Fibroblast of lung (primary cell): ENCODE data around the gene COL6A2. TPM values are rescaled to one million over a fixed set of nuclear protein-coding genes. Genes with fewer than 3 reads are reported as not detected.

ENCODE experiments used
- DNase-seq, 2 donors: peaks; one replicate each; pipeline versions ENCODE4 v3.0.0 to v3.0.0-alpha.2; 2010; ENCODE audit warnings: low read depth in 2 of 2
- H2AFZ ChIP-seq: 2 replicates; pipeline ENCODE4 v1.5.1; 2012; ENCODE audit warnings: low read length, control low read depth, inconsistent platforms
- H3K27ac ChIP-seq: 2 replicates; pipeline ENCODE4 v1.5.1; 2011; ENCODE audit warnings: low read length, control low read depth; ENCODE audit not compliant: insufficient read depth
- H3K27me3 ChIP-seq: 2 replicates; pipeline ENCODE4 v1.5.1; 2011; ENCODE audit warnings: mild to moderate bottlenecking, low read length; ENCODE audit not compliant: control insufficient read depth, insufficient read depth
- H3K36me3 ChIP-seq: 2 replicates; pipeline ENCODE4 v1.5.1; 2011; ENCODE audit warnings: low read length; ENCODE audit not compliant: control insufficient read depth, insufficient read depth
- H3K4me1 ChIP-seq: 2 replicates; pipeline ENCODE4 v1.5.1; 2011; ENCODE audit warnings: low read length; ENCODE audit not compliant: control insufficient read depth, insufficient read depth; ENCODE audit errors: extremely low read depth
- H3K4me2 ChIP-seq: 2 replicates; pipeline ENCODE4 v1.5.1; 2011; ENCODE audit warnings: low read length, control low read depth; ENCODE audit not compliant: insufficient read depth; ENCODE audit errors: extremely low read depth
- H3K4me3 ChIP-seq, 4 experiments: fragments of 200-600 bp in 1 of 4; sonication (generic) in 1 of 4; replicated peaks in 1 of 4; 2 replicates each; pipeline ENCODE4 v1.5.1; 2011 to 2016; ENCODE audit warnings: low read length in 4 of 4, low read depth in 3 of 4, mild to moderate bottlenecking in 3 of 4, control low read depth in 2 of 4, inconsistent platforms in 1 of 4, mixed read lengths in 1 of 4; ENCODE audit not compliant: insufficient read depth in 1 of 4; ENCODE audit errors: control extremely low read depth in 1 of 4
- H3K79me2 ChIP-seq: 2 replicates; pipeline ENCODE4 v1.5.1; 2012; ENCODE audit warnings: mild to moderate bottlenecking, low read length, inconsistent platforms; ENCODE audit not compliant: control insufficient read depth, insufficient read depth
- H3K9ac ChIP-seq: 2 replicates; pipeline ENCODE4 v1.5.1; 2011; ENCODE audit warnings: mild to moderate bottlenecking, low read length, control low read depth; ENCODE audit not compliant: insufficient read depth
- H3K9me3 ChIP-seq: 2 replicates; pipeline ENCODE4 v1.5.1; 2012; ENCODE audit warnings: low read depth, low read length; ENCODE audit not compliant: control insufficient read depth, insufficient read depth
- H4K20me1 ChIP-seq: 2 replicates; pipeline ENCODE4 v1.5.1; 2011; ENCODE audit warnings: low read length; ENCODE audit not compliant: control insufficient read depth, insufficient read depth; ENCODE audit errors: extremely low read depth
- EZH2 ChIP-seq: IDR thresholded peaks from 2 replicates; pipeline ENCODE4 v1.5.1; 2012; ENCODE audit warnings: low read length, control low read depth, mild to moderate bottlenecking; ENCODE audit errors: missing control alignments
- polyA plus RNA-seq, 2 donors: library from polyadenylated mRNA; depleted of rRNA in 1 of 2; stranded (reverse) in 1 of 2; unstranded in 1 of 2; fragments of >200 nt; gene quantifications; 2 replicates each; pipeline ENCODE4 v1.2.1, GENCODE V29; 2011 to 2012; ENCODE audit warnings: missing spikeins in 1 of 2
- total RNA-seq: library from RNA; depleted of rRNA; stranded (reverse); fragments of >200 nt; gene quantifications from 2 replicates; pipeline ENCODE4 v1.2.1, GENCODE V29; 2014
- TF ChIP-seq, protein P1 (sequence below), 2 donors: IDR thresholded peaks in 1 of 2; conservative IDR thresholded peaks in 1 of 2; 1 replicate in 1 of 2; 2 replicates in 1 of 2; pipeline ENCODE4 v1.5.1; 2011 to 2012; ENCODE audit warnings: low read length in 2 of 2, control low read depth in 1 of 2, inconsistent platforms in 1 of 2, low read depth in 1 of 2, mild to moderate bottlenecking in 1 of 2

COL6A2 gene
- total and polyA plus RNA-seq, 2 donors (not counting 1 experiment from before 2014, with no cell fraction given), result 702 to 782 TPM

DNA sequence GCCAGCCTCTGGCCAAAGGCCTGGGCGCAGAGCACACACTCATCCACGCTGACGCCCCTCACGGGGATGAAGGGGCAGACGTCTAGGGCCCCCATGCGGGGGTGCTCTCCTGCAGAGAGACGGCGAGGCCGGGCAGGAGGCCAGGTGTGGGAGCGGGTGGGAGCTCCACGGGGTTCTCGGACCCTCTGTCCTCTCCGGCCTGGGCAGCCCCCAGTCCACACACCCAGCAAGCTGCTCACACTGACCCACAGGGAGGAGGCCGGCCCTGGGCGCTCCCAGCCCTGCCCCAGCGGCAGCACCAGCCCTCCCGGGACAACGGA, 55.0 kb downstream of the COL6A2 start:
- Histone ChIP-seq H2AFZ (peak overlapping the region; percentile 68), H3K4me3 (no peak overlapping the region), H3K79me2 (no peaks in the 10 kb centered on the region), H3K9ac (no peak overlapping the region), H3K27me3 (no peaks in the 10 kb centered on the region), H3K9me3 (no peaks in the 10 kb centered on the region), H3K36me3 (no peaks in the 10 kb centered on the region), H3K27ac (no peak overlapping the region), H3K4me1 (peaks cover 2% of the 10 kb centered on the region), H4K20me1 (no peaks in the 10 kb centered on the region), H3K4me2 (no peak overlapping the region)
- no peak for DNase-seq
- no peak for TF ChIP-seq EZH2
- TF ChIP-seq, protein P1, sequence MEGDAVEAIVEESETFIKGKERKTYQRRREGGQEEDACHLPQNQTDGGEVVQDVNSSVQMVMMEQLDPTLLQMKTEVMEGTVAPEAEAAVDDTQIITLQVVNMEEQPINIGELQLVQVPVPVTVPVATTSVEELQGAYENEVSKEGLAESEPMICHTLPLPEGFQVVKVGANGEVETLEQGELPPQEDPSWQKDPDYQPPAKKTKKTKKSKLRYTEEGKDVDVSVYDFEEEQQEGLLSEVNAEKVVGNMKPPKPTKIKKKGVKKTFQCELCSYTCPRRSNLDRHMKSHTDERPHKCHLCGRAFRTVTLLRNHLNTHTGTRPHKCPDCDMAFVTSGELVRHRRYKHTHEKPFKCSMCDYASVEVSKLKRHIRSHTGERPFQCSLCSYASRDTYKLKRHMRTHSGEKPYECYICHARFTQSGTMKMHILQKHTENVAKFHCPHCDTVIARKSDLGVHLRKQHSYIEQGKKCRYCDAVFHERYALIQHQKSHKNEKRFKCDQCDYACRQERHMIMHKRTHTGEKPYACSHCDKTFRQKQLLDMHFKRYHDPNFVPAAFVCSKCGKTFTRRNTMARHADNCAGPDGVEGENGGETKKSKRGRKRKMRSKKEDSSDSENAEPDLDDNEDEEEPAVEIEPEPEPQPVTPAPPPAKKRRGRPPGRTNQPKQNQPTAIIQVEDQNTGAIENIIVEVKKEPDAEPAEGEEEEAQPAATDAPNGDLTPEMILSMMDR (conservative IDR thresholded peaks at IDR 0.05 in 1 of 2, IDR thresholded peaks at IDR 0.05 in 1 of 2; ENCODE audit: low read depth in 1 of 2, low read length in 2 of 2), result no peak

DNA sequence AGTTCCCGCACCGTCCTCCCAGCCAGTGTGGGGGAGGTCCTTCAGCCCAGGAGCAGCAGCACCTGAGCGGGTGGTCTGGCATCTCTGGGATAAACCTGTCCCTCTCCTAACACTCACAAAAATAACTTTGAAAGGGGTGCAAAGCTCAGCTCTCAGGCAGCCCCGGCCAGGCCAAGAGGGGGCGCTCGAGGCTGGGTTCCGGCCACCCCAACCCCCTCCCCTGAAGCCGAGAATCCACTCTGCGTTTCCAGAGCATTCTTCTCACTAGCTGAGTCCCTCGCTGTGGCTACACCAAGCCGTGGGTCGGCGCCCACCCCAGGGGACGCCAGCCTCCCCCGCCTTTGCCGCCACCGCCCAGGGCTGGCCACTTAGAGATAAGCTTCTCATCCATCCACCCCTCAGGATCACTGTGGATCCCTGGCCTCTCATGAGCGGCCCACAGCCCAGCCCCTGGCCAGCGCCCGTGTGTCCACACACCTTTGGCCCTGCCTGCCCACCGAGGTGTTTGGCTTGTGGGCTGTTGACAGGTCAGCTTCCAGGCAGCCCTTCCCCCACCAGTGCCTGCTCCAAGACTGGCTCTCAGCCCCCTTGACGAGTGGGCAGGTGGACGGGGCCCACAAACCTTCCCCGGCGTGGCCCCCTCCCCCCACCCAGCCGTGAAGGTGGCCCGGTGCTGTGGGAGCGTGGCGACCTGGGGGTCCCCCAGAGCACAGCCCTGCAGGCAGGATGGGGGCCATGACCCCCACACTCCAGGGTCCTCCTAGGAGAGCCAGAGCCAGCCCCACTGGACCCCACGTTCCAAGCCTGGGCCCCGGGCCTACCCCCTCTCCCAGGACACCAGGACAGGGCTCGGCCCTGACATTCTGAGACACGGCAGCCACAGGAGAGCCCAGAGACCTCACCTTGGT, 55.6 kb downstream of the COL6A2 start:
- TF ChIP-seq, protein P1 (conservative IDR thresholded peaks at IDR 0.05 in 1 of 2, IDR thresholded peaks at IDR 0.05 in 1 of 2; ENCODE audit: low read depth in 1 of 2, low read length in 2 of 2), result peak; percentile 71 to 86
- no peak for TF ChIP-seq EZH2
- H2AFZ ChIP-seq, result peak overlapping the region; percentile 68
- no peak overlapping the region for H3K27ac ChIP-seq
- H3K4me2 ChIP-seq, result peak overlapping the region; percentile 58
- no peaks in the 10 kb centered on the region for H3K9me3 ChIP-seq
- H3K4me1 ChIP-seq, result peaks cover 2% of the 10 kb centered on the region
- H3K27me3 ChIP-seq, result no peaks in the 10 kb centered on the region
- no peak overlapping the region for H3K9ac ChIP-seq
- no peaks in the 10 kb centered on the region for H3K79me2 ChIP-seq
- no peaks in the 10 kb centered on the region for H4K20me1 ChIP-seq
- peak in 1 of 2 donors; percentile 59 for DNase-seq
- peak overlapping the region in 1 of 4 experiments; percentile 33 for H3K4me3 ChIP-seq
- no peaks in the 10 kb centered on the region for H3K36me3 ChIP-seq

DNA sequence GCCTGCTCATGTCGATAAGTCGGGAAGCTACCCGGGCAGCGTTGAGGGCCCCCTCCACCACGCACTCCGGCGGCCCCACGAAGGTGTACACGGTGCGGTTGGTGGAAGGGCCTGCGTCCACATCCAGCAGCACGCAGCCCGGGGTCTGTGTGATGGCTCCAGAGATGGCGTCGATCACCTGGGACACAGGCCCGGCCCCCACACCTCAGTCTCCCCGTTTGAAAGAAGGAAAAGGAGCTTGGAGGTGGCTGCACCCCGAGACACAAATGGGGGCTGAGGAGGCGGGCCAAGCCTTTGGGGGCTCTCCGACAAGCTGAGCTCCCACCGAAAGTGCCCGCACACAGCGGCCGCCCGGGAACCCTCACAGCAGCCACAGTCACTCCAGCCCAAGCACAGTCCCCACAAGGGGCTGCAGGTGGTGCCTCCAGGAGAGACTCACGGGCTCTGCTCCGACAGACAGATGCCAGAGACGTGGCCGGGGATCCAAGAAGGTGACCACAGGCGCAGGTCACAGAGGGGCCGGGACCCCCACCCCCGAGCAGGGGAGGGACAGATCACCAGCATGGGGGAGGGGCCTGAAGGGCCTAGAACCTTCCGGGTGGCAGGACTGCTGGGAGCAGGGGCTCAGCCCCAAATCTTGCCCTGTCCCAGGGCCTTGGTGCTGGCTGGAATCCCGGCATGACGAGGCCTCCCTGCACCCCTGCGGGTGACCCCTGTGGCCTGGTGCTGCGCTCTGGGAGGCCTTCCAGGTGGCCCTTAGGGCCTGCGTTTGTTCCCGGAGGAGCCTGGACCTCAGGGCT, 56.4 kb downstream of the COL6A2 start:
- no peak overlapping the region for H3K4me2 ChIP-seq
- no peaks in the 10 kb centered on the region for H3K79me2 ChIP-seq
- no peaks in the 10 kb centered on the region for H3K27me3 ChIP-seq
- H2AFZ ChIP-seq, result no peak overlapping the region
- DNase-seq, result no peak
- no peak overlapping the region for H3K4me3 ChIP-seq
- H3K9ac ChIP-seq, result no peak overlapping the region
- H3K36me3 ChIP-seq, result no peaks in the 10 kb centered on the region
- TF ChIP-seq, protein P1 (conservative IDR thresholded peaks at IDR 0.05 in 1 of 2, IDR thresholded peaks at IDR 0.05 in 1 of 2; ENCODE audit: low read depth in 1 of 2, low read length in 2 of 2), result no peak
- no peak for TF ChIP-seq EZH2
- H3K27ac ChIP-seq, result no peak overlapping the region
- no peaks in the 10 kb centered on the region for H3K9me3 ChIP-seq
- no peaks in the 10 kb centered on the region for H4K20me1 ChIP-seq
- H3K4me1 ChIP-seq, result peaks cover 2% of the 10 kb centered on the region
